ENCODE data around the gene ZAP70. TPM values are rescaled to one million over a fixed set of nuclear protein-coding genes. Genes with fewer than 3 reads are reported as not detected.

Gene ZAP70
- total RNA-seq, 1 donor from 2014 or later, result 2.8 TPM

GRCh38 chr2:97766567-97766966 is 53.2 kb downstream of the ZAP70 start:
- no peak for DNase-seq (ENCODE audit: low read depth, low spot score)
- no peaks in the 10 kb centered on the region for H3K27me3 Mint-ChIP-seq (ENCODE audit: low read depth)
- H3K36me3 Mint-ChIP-seq (ENCODE audit: low read depth), result peaks cover 10% of the 10 kb centered on the region
- TF ChIP-seq CTCF (conservative IDR thresholded peaks at IDR 0.05), result no peak
- no peak overlapping the region for H3K4me3 Mint-ChIP-seq
- H3K4me1 Mint-ChIP-seq, result peaks cover 14% of the 10 kb centered on the region
- no peaks in the 10 kb centered on the region for H3K9me3 Mint-ChIP-seq
- no peak overlapping the region for H3K27ac Mint-ChIP-seq (ENCODE audit: unreplicated experiment)

GRCh38 chr2:97769308-97769707 is 55.9 kb downstream of the ZAP70 start:
- H3K27ac Mint-ChIP-seq (ENCODE audit: unreplicated experiment), result no peak overlapping the region
- peaks cover 11% of the 10 kb centered on the region for H3K36me3 Mint-ChIP-seq (ENCODE audit: low read depth)
- no peak for TF ChIP-seq CTCF (conservative IDR thresholded peaks at IDR 0.05)
- H3K4me3 Mint-ChIP-seq, result no peak overlapping the region
- H3K9me3 Mint-ChIP-seq, result no peaks in the 10 kb centered on the region
- peaks cover 11% of the 10 kb centered on the region for H3K4me1 Mint-ChIP-seq
- H3K27me3 Mint-ChIP-seq (ENCODE audit: low read depth), result no peaks in the 10 kb centered on the region
- DNase-seq (ENCODE audit: low read depth, low spot score), result no peak

- Mint-ChIP-seq H3K9me3 (no peaks in the 10 kb centered on the region), H3K27me3 (ENCODE audit: low read depth) (no peaks in the 10 kb centered on the region), H3K4me3 (no peak overlapping the region), H3K4me1 (peaks cover 15% of the 10 kb centered on the region), H3K36me3 (ENCODE audit: low read depth) (peaks cover 15% of the 10 kb centered on the region), H3K27ac (ENCODE audit: unreplicated experiment) (no peak overlapping the region)
- no peak for TF ChIP-seq CTCF (conservative IDR thresholded peaks at IDR 0.05)
- no peak for DNase-seq (ENCODE audit: low read depth, low spot score)
These were observed 56.3 kb downstream of the ZAP70 start for GRCh38 chr2:97769711-97770110.

GRCh38 chr2:97770445-97770844 is 57.1 kb downstream of the ZAP70 start:
- Mint-ChIP-seq H3K4me3 (no peak overlapping the region), H3K9me3 (no peaks in the 10 kb centered on the region), H3K4me1 (peaks cover 12% of the 10 kb centered on the region), H3K27ac (ENCODE audit: unreplicated experiment) (no peak overlapping the region), H3K36me3 (ENCODE audit: low read depth) (peaks cover 14% of the 10 kb centered on the region), H3K27me3 (ENCODE audit: low read depth) (no peaks in the 10 kb centered on the region)
- TF ChIP-seq CTCF (conservative IDR thresholded peaks at IDR 0.05), result no peak
- no peak for DNase-seq (ENCODE audit: low read depth, low spot score)

- H3K4me3 Mint-ChIP-seq, result no peak overlapping the region
These were observed 61.0 kb downstream of the ZAP70 start for GRCh38 chr2:97774425-97774824.

More at GRCh38 chr2:97774425-97774824, 61.0 kb downstream of the ZAP70 start:
- Mint-ChIP-seq H3K36me3 (ENCODE audit: low read depth) (peaks cover 29% of the 10 kb centered on the region), H3K27ac (ENCODE audit: unreplicated experiment) (peak overlapping the region; percentile 48), H3K4me1 (peaks cover 11% of the 10 kb centered on the region), H3K27me3 (ENCODE audit: low read depth) (no peaks in the 10 kb centered on the region), H3K9me3 (peaks cover 3% of the 10 kb centered on the region)
- DNase-seq (ENCODE audit: low read depth, low spot score), result no peak
- TF ChIP-seq CTCF (conservative IDR thresholded peaks at IDR 0.05), result peak; percentile 44

All from neural crest cell (in vitro differentiated cells).